HG02840 (cell line): ENCODE data around the gene BTBD16.

ENCODE experiments used
- ATAC-seq: cut with Tn5 transposase; IDR thresholded peaks from one replicate; pipeline ENCODE4 v1.9.1; 2021; ENCODE audit warnings: mild to moderate bottlenecking, moderate library complexity, moderate number of reproducible peaks; ENCODE audit not compliant: unreplicated experiment, low FRiP score

BTBD16 gene

GRCh38 chr10:122246830-122247520, 24.1 kb upstream of the BTBD16 start:
- ATAC-seq: no peak

GRCh38 chr10:122248356-122249302, 22.5 kb upstream of the BTBD16 start:
- no peak for ATAC-seq

GRCh38 chr10:122249303-122249850, 21.7 kb upstream of the BTBD16 start:
- no peak for ATAC-seq

GRCh38 chr10:122249991-122250750, 20.9 kb upstream of the BTBD16 start:
- ATAC-seq: no peak

- no peak for ATAC-seq
Observed at GRCh38 chr10:122251459-122252255, 19.4 kb upstream of the BTBD16 start.

GRCh38 chr10:122252805-122253204, 18.3 kb upstream of the BTBD16 start:
- ATAC-seq: no peak

- no peak for ATAC-seq
Observed at GRCh38 chr10:122253605-122254004, 17.5 kb upstream of the BTBD16 start.

- ATAC-seq: no peak
Observed at GRCh38 chr10:122254831-122255230, 16.3 kb upstream of the BTBD16 start.

- ATAC-seq: no peak
Observed at GRCh38 chr10:122255509-122256301, 15.4 kb upstream of the BTBD16 start.

GRCh38 chr10:122257041-122257440, 14.1 kb upstream of the BTBD16 start:
- ATAC-seq: no peak

- ATAC-seq: no peak
Observed at GRCh38 chr10:122258136-122259074, 12.7 kb upstream of the BTBD16 start.

- no peak for ATAC-seq
Observed at GRCh38 chr10:122259075-122259466, 12.0 kb upstream of the BTBD16 start.

GRCh38 chr10:122261584-122261983, 9.5 kb upstream of the BTBD16 start:
- ATAC-seq: no peak

GRCh38 chr10:122263971-122264370, 7.1 kb upstream of the BTBD16 start:
- no peak for ATAC-seq

- ATAC-seq: no peak
Observed at GRCh38 chr10:122264436-122264835, 6.7 kb upstream of the BTBD16 start.

GRCh38 chr10:122264931-122265330, 6.2 kb upstream of the BTBD16 start:
- ATAC-seq: no peak

GRCh38 chr10:122265896-122266295, 5.2 kb upstream of the BTBD16 start:
- ATAC-seq: no peak
